Fibroblast of lung (primary cell): Measurements from ENCODE around the gene AKNA. TPM values are rescaled to one million over a fixed set of nuclear protein-coding genes. Genes with fewer than 3 reads are reported as not detected.

Experiments used
- DNase-seq, 2 donors: peaks; one replicate each; pipeline versions ENCODE4 v3.0.0 to v3.0.0-alpha.2; 2010; ENCODE audit warnings: low read depth in 2 of 2
- H2AFZ ChIP-seq: 2 replicates; pipeline ENCODE4 v1.5.1; 2012; ENCODE audit warnings: low read length, control low read depth, inconsistent platforms
- H3K27ac ChIP-seq: 2 replicates; pipeline ENCODE4 v1.5.1; 2011; ENCODE audit warnings: low read length, control low read depth; ENCODE audit not compliant: insufficient read depth
- H3K27me3 ChIP-seq: 2 replicates; pipeline ENCODE4 v1.5.1; 2011; ENCODE audit warnings: mild to moderate bottlenecking, low read length; ENCODE audit not compliant: control insufficient read depth, insufficient read depth
- H3K36me3 ChIP-seq: 2 replicates; pipeline ENCODE4 v1.5.1; 2011; ENCODE audit warnings: low read length; ENCODE audit not compliant: control insufficient read depth, insufficient read depth
- H3K4me1 ChIP-seq: 2 replicates; pipeline ENCODE4 v1.5.1; 2011; ENCODE audit warnings: low read length; ENCODE audit not compliant: control insufficient read depth, insufficient read depth; ENCODE audit errors: extremely low read depth
- H3K4me2 ChIP-seq: 2 replicates; pipeline ENCODE4 v1.5.1; 2011; ENCODE audit warnings: low read length, control low read depth; ENCODE audit not compliant: insufficient read depth; ENCODE audit errors: extremely low read depth
- H3K4me3 ChIP-seq, 4 experiments: fragments of 200-600 bp in 1 of 4; sonication (generic) in 1 of 4; replicated peaks in 1 of 4; 2 replicates each; pipeline ENCODE4 v1.5.1; 2011 to 2016; ENCODE audit warnings: low read length in 4 of 4, low read depth in 3 of 4, mild to moderate bottlenecking in 3 of 4, control low read depth in 2 of 4, inconsistent platforms in 1 of 4, mixed read lengths in 1 of 4; ENCODE audit not compliant: insufficient read depth in 1 of 4; ENCODE audit errors: control extremely low read depth in 1 of 4
- H3K79me2 ChIP-seq: 2 replicates; pipeline ENCODE4 v1.5.1; 2012; ENCODE audit warnings: mild to moderate bottlenecking, low read length, inconsistent platforms; ENCODE audit not compliant: control insufficient read depth, insufficient read depth
- H3K9ac ChIP-seq: 2 replicates; pipeline ENCODE4 v1.5.1; 2011; ENCODE audit warnings: mild to moderate bottlenecking, low read length, control low read depth; ENCODE audit not compliant: insufficient read depth
- H3K9me3 ChIP-seq: 2 replicates; pipeline ENCODE4 v1.5.1; 2012; ENCODE audit warnings: low read depth, low read length; ENCODE audit not compliant: control insufficient read depth, insufficient read depth
- H4K20me1 ChIP-seq: 2 replicates; pipeline ENCODE4 v1.5.1; 2011; ENCODE audit warnings: low read length; ENCODE audit not compliant: control insufficient read depth, insufficient read depth; ENCODE audit errors: extremely low read depth
- EZH2 ChIP-seq: IDR thresholded peaks from 2 replicates; pipeline ENCODE4 v1.5.1; 2012; ENCODE audit warnings: low read length, control low read depth, mild to moderate bottlenecking; ENCODE audit errors: missing control alignments
- polyA plus RNA-seq, 2 donors: library from polyadenylated mRNA; depleted of rRNA in 1 of 2; stranded (reverse) in 1 of 2; unstranded in 1 of 2; fragments of >200 nt; gene quantifications; 2 replicates each; pipeline ENCODE4 v1.2.1, GENCODE V29; 2011 to 2012; ENCODE audit warnings: missing spikeins in 1 of 2
- total RNA-seq: library from RNA; depleted of rRNA; stranded (reverse); fragments of >200 nt; gene quantifications from 2 replicates; pipeline ENCODE4 v1.2.1, GENCODE V29; 2014
- TF ChIP-seq, protein P1 (sequence below), 2 donors: IDR thresholded peaks in 1 of 2; conservative IDR thresholded peaks in 1 of 2; 1 replicate in 1 of 2; 2 replicates in 1 of 2; pipeline ENCODE4 v1.5.1; 2011 to 2012; ENCODE audit warnings: low read length in 2 of 2, control low read depth in 1 of 2, inconsistent platforms in 1 of 2, low read depth in 1 of 2, mild to moderate bottlenecking in 1 of 2

Gene AKNA
- total and polyA plus RNA-seq, 2 donors (not counting 1 experiment from before 2014, with no cell fraction given): 5.6 to 19.3 TPM

DNA sequence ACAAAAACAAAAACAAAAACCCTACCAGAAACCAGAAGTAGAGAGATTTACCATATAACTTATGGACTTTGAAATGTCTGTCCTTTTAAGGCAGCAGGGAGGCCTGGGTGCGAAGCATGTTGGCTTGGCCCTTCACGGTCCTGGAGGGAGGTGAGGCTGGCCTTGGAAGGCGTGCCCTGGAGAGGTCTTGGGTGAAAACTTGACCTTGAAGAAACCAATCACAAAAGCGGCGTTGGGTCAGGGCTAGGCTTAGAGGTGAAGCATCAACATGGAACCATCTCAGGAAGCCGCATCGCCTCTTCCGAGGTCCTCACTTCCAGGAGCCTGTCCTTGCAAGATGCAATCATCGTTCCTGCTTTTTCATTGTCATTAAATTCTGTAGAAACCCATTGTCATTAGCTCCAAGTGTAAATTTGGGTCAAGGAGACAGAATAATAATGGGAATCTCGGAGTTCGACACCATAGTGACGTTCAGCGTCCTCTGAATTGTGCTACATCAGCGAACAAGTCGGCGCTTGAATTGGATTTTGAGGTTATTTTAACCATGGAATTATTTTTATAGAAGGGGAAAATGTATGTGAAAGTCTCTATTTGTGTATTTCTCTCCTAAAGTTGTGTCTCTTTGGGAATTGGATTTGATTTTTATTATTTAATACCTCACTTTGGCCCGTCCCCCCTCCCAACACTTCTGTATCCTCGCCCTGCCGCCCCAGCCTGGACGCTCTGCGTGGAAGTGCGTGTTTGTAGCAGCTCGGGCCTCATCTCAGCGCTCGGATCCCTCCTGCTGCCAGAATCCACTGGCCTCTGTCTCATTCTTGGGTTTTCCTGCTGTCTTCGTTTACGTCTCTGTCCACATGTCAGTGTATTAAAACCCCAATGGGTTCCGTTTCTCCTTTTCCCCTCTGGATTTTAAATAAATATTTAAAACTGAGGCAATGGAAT is 75.9 kb downstream of the AKNA start:
- no peaks in the 10 kb centered on the region for H3K9me3 ChIP-seq
- H3K4me1 ChIP-seq: no peaks in the 10 kb centered on the region
- TF ChIP-seq, protein P1, sequence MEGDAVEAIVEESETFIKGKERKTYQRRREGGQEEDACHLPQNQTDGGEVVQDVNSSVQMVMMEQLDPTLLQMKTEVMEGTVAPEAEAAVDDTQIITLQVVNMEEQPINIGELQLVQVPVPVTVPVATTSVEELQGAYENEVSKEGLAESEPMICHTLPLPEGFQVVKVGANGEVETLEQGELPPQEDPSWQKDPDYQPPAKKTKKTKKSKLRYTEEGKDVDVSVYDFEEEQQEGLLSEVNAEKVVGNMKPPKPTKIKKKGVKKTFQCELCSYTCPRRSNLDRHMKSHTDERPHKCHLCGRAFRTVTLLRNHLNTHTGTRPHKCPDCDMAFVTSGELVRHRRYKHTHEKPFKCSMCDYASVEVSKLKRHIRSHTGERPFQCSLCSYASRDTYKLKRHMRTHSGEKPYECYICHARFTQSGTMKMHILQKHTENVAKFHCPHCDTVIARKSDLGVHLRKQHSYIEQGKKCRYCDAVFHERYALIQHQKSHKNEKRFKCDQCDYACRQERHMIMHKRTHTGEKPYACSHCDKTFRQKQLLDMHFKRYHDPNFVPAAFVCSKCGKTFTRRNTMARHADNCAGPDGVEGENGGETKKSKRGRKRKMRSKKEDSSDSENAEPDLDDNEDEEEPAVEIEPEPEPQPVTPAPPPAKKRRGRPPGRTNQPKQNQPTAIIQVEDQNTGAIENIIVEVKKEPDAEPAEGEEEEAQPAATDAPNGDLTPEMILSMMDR (conservative IDR thresholded peaks at IDR 0.05 in 1 of 2, IDR thresholded peaks at IDR 0.05 in 1 of 2; ENCODE audit: low read depth in 1 of 2, low read length in 2 of 2): no peak
- no peak for TF ChIP-seq EZH2
- no peaks in the 10 kb centered on the region for H4K20me1 ChIP-seq
- no peak overlapping the region for H3K9ac ChIP-seq
- no peaks in the 10 kb centered on the region for H3K27me3 ChIP-seq
- no peak for DNase-seq
- H2AFZ ChIP-seq: no peak overlapping the region
- no peaks in the 10 kb centered on the region for H3K79me2 ChIP-seq
- H3K27ac ChIP-seq: no peak overlapping the region
- H3K4me3 ChIP-seq: no peak overlapping the region
- H3K4me2 ChIP-seq: no peak overlapping the region
- H3K36me3 ChIP-seq: peaks cover 2% of the 10 kb centered on the region

DNA sequence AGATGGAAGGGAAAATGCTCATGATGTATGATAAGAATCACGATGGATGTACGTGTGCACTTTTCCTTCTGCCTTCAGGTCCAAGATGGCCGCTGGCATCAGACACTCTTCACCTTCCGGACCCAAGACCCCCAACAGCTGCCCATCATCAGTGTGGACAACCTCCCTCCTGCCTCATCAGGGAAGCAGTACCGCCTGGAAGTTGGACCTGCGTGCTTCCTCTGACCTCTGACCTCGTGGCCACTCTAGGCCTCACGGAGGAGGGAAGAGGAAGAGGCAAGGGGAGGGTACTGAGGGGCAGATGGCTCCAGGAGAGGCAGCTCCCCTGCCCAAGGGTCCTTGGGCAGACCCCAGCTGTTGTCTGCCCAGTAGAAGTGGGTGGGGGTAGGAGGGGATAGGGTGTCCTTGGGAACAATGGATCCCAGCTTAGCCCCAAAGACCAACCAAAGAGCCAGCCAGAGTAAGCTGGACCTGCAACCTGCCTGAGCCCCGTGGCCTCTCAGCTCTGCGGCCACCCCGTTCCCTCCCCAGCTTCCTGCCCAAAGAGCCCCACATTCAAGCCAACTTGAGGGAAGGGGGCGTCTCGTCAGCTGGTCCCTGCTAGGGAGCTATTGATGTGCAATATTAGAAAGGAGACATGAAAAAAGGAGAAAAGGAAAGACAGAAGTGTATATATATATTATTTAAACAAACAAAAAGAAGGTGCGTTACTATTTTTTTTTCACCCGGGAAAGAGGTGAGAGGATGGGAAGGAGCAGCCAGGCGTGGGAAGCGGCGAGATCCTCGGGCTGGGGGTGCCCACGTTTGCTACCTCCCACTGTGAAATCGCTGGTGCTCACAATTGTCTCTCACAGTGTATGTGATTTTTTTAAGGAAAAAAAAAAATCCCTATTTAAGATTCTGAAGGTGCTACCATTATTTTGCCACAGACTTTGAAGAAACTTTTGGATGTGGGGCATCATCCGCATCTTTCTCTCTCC is 77.0 kb downstream of the AKNA start:
- no peaks in the 10 kb centered on the region for H4K20me1 ChIP-seq
- DNase-seq: no peak
- no peaks in the 10 kb centered on the region for H3K79me2 ChIP-seq
- no peak overlapping the region for H3K4me3 ChIP-seq
- H3K4me2 ChIP-seq: no peak overlapping the region
- peaks cover 2% of the 10 kb centered on the region for H3K36me3 ChIP-seq
- H3K9me3 ChIP-seq: no peaks in the 10 kb centered on the region
- TF ChIP-seq, protein P1 (conservative IDR thresholded peaks at IDR 0.05 in 1 of 2, IDR thresholded peaks at IDR 0.05 in 1 of 2; ENCODE audit: low read depth in 1 of 2, low read length in 2 of 2): no peak
- no peak for TF ChIP-seq EZH2
- no peaks in the 10 kb centered on the region for H3K4me1 ChIP-seq
- no peak overlapping the region for H3K27ac ChIP-seq
- no peak overlapping the region for H2AFZ ChIP-seq
- no peaks in the 10 kb centered on the region for H3K27me3 ChIP-seq
- H3K9ac ChIP-seq: no peak overlapping the region

DNA sequence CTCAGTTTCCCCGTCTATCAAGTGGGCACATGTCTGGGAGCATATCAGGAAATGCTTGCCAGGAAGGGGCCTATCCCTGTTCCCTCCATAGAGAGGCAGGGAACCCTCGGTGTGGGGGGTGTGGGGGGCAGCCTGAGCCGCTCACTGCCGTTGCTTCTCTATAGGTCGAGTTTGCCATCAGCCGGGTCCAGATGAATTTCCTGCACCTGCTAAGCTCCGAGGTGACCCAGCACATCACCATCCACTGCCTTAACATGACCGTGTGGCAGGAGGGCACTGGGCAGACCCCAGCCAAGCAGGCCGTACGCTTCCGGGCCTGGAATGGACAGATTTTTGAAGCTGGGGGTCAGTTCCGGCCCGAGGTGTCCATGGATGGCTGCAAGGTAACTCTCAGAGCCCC is 78.7 kb downstream of the AKNA start:
- Histone ChIP-seq H3K27me3 (no peaks in the 10 kb centered on the region), H3K27ac (no peak overlapping the region), H3K4me1 (no peaks in the 10 kb centered on the region), H3K9ac (no peak overlapping the region), H3K9me3 (no peaks in the 10 kb centered on the region), H3K4me3 (no peak overlapping the region), H4K20me1 (no peaks in the 10 kb centered on the region), H3K36me3 (peaks cover 2% of the 10 kb centered on the region), H3K79me2 (no peaks in the 10 kb centered on the region), H2AFZ (no peak overlapping the region), H3K4me2 (no peak overlapping the region)
- no peak for DNase-seq
- TF ChIP-seq, protein P1 (conservative IDR thresholded peaks at IDR 0.05 in 1 of 2, IDR thresholded peaks at IDR 0.05 in 1 of 2; ENCODE audit: low read depth in 1 of 2, low read length in 2 of 2): no peak
- TF ChIP-seq EZH2: no peak
